ENCODE results near the gene PPARG.
"Not testable (repeated sequence)": the region's sequence is repeated elsewhere in the genome, so short reads cannot be mapped to it uniquely, and the experiment has no call there.

PPARG gene

GRCh38 chr3:12478326-12478725, 189.5 kb downstream of the PPARG start:
- H3K4me1 ChIP-seq (ENCODE audit: control extremely low read depth in 1 of 4, control insufficient read depth in 4 of 4, insufficient read depth in 4 of 4, low read length in 3 of 4) = peaks cover under 1 to 8% (median 3%) of the 10 kb centered on the region in 4 experiments
- 96% methylated on average over 5 of the region's 5 CpGs for WGBS (ENCODE audit: insufficient coverage)
- peaks cover 0 to 2% (median 0%) of the 10 kb centered on the region in 5 experiments for H3K27me3 ChIP-seq (replicated peaks in 2 of 5; ENCODE audit: control insufficient read depth in 4 of 5, insufficient read depth in 5 of 5, low read length in 4 of 5)
- no peaks in the 10 kb centered on the region for H3K36me3 ChIP-seq (ENCODE audit: control insufficient read depth in 4 of 4, insufficient read depth in 4 of 4, low read length in 3 of 4)
- H3K9me3 ChIP-seq (ENCODE audit: control extremely low read depth in 1 of 5, control insufficient read depth in 4 of 5, insufficient read depth in 2 of 5, low read depth in 1 of 5, low read length in 4 of 5) = no peaks in the 10 kb centered on the region
- CTCF ChIA-PET = interaction anchor here (0.7 to 6.9 kb wide), 8 partner anchors 14 to 346 kb away, joined by 3 to 124 read pairs (median 4); no protein-coding TSS in a partner anchor
- no peak overlapping the region for H3K27ac ChIP-seq (ENCODE audit: insufficient read depth in 1 of 2, low read depth in 1 of 2, low read length in 2 of 2, poor library complexity in 1 of 2, severe bottlenecking in 2 of 2)
- no peak overlapping the region for H3K4me3 ChIP-seq (ENCODE audit: control insufficient read depth in 1 of 7, extremely low read depth in 1 of 7, insufficient read depth in 4 of 7, low read depth in 2 of 7, low read length in 6 of 7)
- DNase-seq = no peak
- POLR2A ChIA-PET = no interaction called here

GRCh38 chr3:12479198-12479597, 190.3 kb downstream of the PPARG start:
- not testable (repeated sequence) for H3K9me3 ChIP-seq (ENCODE audit: control extremely low read depth in 1 of 5, control insufficient read depth in 4 of 5, insufficient read depth in 2 of 5, low read depth in 1 of 5, low read length in 4 of 5)
- POLR2A ChIA-PET = interaction anchor here (0.6 kb wide), 1 partner anchor 270 kb away, joined by 8 read pairs; no protein-coding TSS in a partner anchor
- H3K4me1 ChIP-seq (ENCODE audit: control extremely low read depth in 1 of 4, control insufficient read depth in 4 of 4, insufficient read depth in 4 of 4, low read length in 3 of 4) = peaks cover 7 to 15% (median 10%) of the 10 kb centered on the region in 4 experiments

GRCh38 chr3:12479919-12480427, 191.1 kb downstream of the PPARG start:
- ChIA-PET CTCF (interaction anchor here (0.6 to 6.9 kb wide), 15 partner anchors 10 to 353 kb away, joined by 3 to 124 read pairs (median 4); no protein-coding TSS in a partner anchor), POLR2A (interaction anchor here (0.6 kb wide), 1 partner anchor 271 kb away, joined by 8 read pairs; no protein-coding TSS in a partner anchor)
- Histone ChIP-seq H3K4me3 (ENCODE audit: control insufficient read depth in 1 of 7, extremely low read depth in 1 of 7, insufficient read depth in 4 of 7, low read depth in 2 of 7, low read length in 6 of 7) (no peak overlapping the region), H3K4me1 (ENCODE audit: control extremely low read depth in 1 of 4, control insufficient read depth in 4 of 4, insufficient read depth in 4 of 4, low read length in 3 of 4) (peaks cover 8 to 18% (median 15%) of the 10 kb centered on the region in 4 experiments), H3K9me3 (ENCODE audit: control extremely low read depth in 1 of 5, control insufficient read depth in 4 of 5, insufficient read depth in 2 of 5, low read depth in 1 of 5, low read length in 4 of 5) (no peaks in the 10 kb centered on the region), H3K27me3 (replicated peaks in 2 of 5; ENCODE audit: control insufficient read depth in 4 of 5, insufficient read depth in 5 of 5, low read length in 4 of 5) (no peaks in the 10 kb centered on the region), H3K27ac (ENCODE audit: insufficient read depth in 1 of 2, low read depth in 1 of 2, low read length in 2 of 2, poor library complexity in 1 of 2, severe bottlenecking in 2 of 2) (no peak overlapping the region), H3K36me3 (ENCODE audit: control insufficient read depth in 4 of 4, insufficient read depth in 4 of 4, low read length in 3 of 4) (no peaks in the 10 kb centered on the region)
- DNase-seq = peak; percentile 48 to 70 (median 64)
- 4% methylated on average over 6 of the region's 9 CpGs for WGBS (ENCODE audit: insufficient coverage)

More at GRCh38 chr3:12479198-12479597, 190.3 kb downstream of the PPARG start:
- not testable (repeated sequence) for H3K4me3 ChIP-seq (ENCODE audit: control insufficient read depth in 1 of 7, extremely low read depth in 1 of 7, insufficient read depth in 4 of 7, low read depth in 2 of 7, low read length in 6 of 7); H3K27ac ChIP-seq (ENCODE audit: insufficient read depth in 1 of 2, low read depth in 1 of 2, low read length in 2 of 2, poor library complexity in 1 of 2, severe bottlenecking in 2 of 2); H3K36me3 ChIP-seq (ENCODE audit: control insufficient read depth in 4 of 4, insufficient read depth in 4 of 4, low read length in 3 of 4); DNase-seq; H3K27me3 ChIP-seq (replicated peaks in 2 of 5; ENCODE audit: control insufficient read depth in 4 of 5, insufficient read depth in 5 of 5, low read length in 4 of 5)
- CTCF ChIA-PET = interaction anchor here (0.6 to 6.9 kb wide), 14 partner anchors 9 to 352 kb away, joined by 3 to 124 read pairs (median 4); no protein-coding TSS in a partner anchor
- WGBS (ENCODE audit: insufficient coverage) = 80% methylated on average over 1 of the region's 3 CpGs

- Histone ChIP-seq H3K36me3 (ENCODE audit: control insufficient read depth in 4 of 4, insufficient read depth in 4 of 4, low read length in 3 of 4) (peaks cover 0 to 11% (median 2%) of the 10 kb centered on the region in 4 experiments), H3K4me3 (ENCODE audit: control insufficient read depth in 1 of 7, extremely low read depth in 1 of 7, insufficient read depth in 4 of 7, low read depth in 2 of 7, low read length in 6 of 7) (peak overlapping the region in 5 of 7 experiments; percentile 85 to 96 (median 93)), H3K27me3 (replicated peaks in 2 of 5; ENCODE audit: control insufficient read depth in 4 of 5, insufficient read depth in 5 of 5, low read length in 4 of 5) (no peaks in the 10 kb centered on the region), H3K4me1 (ENCODE audit: control extremely low read depth in 1 of 4, control insufficient read depth in 4 of 4, insufficient read depth in 4 of 4, low read length in 3 of 4) (peaks cover 14 to 29% (median 25%) of the 10 kb centered on the region in 4 experiments), H3K9me3 (ENCODE audit: control extremely low read depth in 1 of 5, control insufficient read depth in 4 of 5, insufficient read depth in 2 of 5, low read depth in 1 of 5, low read length in 4 of 5) (no peaks in the 10 kb centered on the region), H3K27ac (ENCODE audit: insufficient read depth in 1 of 2, low read depth in 1 of 2, low read length in 2 of 2, poor library complexity in 1 of 2, severe bottlenecking in 2 of 2) (no peak overlapping the region)
- POLR2A ChIA-PET = interaction anchor here (0.6 kb wide), 1 partner anchor 373 kb away, joined by 3 read pairs; no protein-coding TSS in a partner anchor
- CTCF ChIA-PET = interaction anchor here (0.6 to 3.4 kb wide), 7 partner anchors 147 to 348 kb away, joined by 3 to 18 read pairs (median 4); no protein-coding TSS in a partner anchor
- no CpG with 5 or more reads among the region's 1 CpG for WGBS (ENCODE audit: insufficient coverage)
- DNase-seq = peak in 1 of 3 donors; percentile 11
Measured at GRCh38 chr3:12483410-12483809, 194.5 kb downstream of the PPARG start.

GRCh38 chr3:12483872-12484197, 195.0 kb downstream of the PPARG start:
- peaks cover 0 to 15% (median 2%) of the 10 kb centered on the region in 4 experiments for H3K36me3 ChIP-seq (ENCODE audit: control insufficient read depth in 4 of 4, insufficient read depth in 4 of 4, low read length in 3 of 4)
- ChIA-PET CTCF (interaction anchor here (0.9 to 3.4 kb wide), 7 partner anchors 144 to 349 kb away, joined by 3 to 18 read pairs (median 4); no protein-coding TSS in a partner anchor), POLR2A (interaction anchor here (0.6 kb wide), 1 partner anchor 374 kb away, joined by 3 read pairs; no protein-coding TSS in a partner anchor)
- H3K27ac ChIP-seq (ENCODE audit: insufficient read depth in 1 of 2, low read depth in 1 of 2, low read length in 2 of 2, poor library complexity in 1 of 2, severe bottlenecking in 2 of 2) = no peak overlapping the region
- H3K4me1 ChIP-seq (ENCODE audit: control extremely low read depth in 1 of 4, control insufficient read depth in 4 of 4, insufficient read depth in 4 of 4, low read length in 3 of 4) = peaks cover 14 to 29% (median 25%) of the 10 kb centered on the region in 4 experiments
- no peaks in the 10 kb centered on the region for H3K27me3 ChIP-seq (replicated peaks in 2 of 5; ENCODE audit: control insufficient read depth in 4 of 5, insufficient read depth in 5 of 5, low read length in 4 of 5)
- 8% methylated on average over 10 of the region's 10 CpGs for WGBS (ENCODE audit: insufficient coverage)
- no peak for DNase-seq
- peak overlapping the region; percentile 68 to 96 (median 86) for H3K4me3 ChIP-seq (ENCODE audit: control insufficient read depth in 1 of 7, extremely low read depth in 1 of 7, insufficient read depth in 4 of 7, low read depth in 2 of 7, low read length in 6 of 7)
- H3K9me3 ChIP-seq (ENCODE audit: control extremely low read depth in 1 of 5, control insufficient read depth in 4 of 5, insufficient read depth in 2 of 5, low read depth in 1 of 5, low read length in 4 of 5) = no peaks in the 10 kb centered on the region
